ENCODE measurements around the gene RASSF6.

- TF ChIP-seq EZH2phosphoT487 (conservative IDR thresholded peaks at IDR 0.05; ENCODE audit: low read length) (no peak), CTCF (IDR thresholded peaks at IDR 0.05; ENCODE audit: insufficient read depth, low read length, poor library complexity, severe bottlenecking) (no peak)
Measured at GRCh38 chr4:73577371-73577770, 42.9 kb downstream of the RASSF6 start.
